Upper lobe of right lung (tissue), 1 donor: Measurements from ENCODE around the gene GPR61. TPM values are rescaled to one million over a fixed set of nuclear protein-coding genes. Genes with fewer than 3 reads are reported as not detected.

Source experiments
- ATAC-seq: fragments of 200-7000 bp; cut with Tn5 transposase; one replicate; pipeline ENCODE4 v1.9.1; 2020; ENCODE audit warnings: mild to moderate bottlenecking, moderate library complexity
- DNase-seq: peaks from one replicate; pipeline ENCODE4 v3.0.0-alpha.2; 2020
- H3K27ac ChIP-seq: fragments of 200-600 bp; one replicate; pipeline ENCODE4 v1.8.0; 2022
- H3K27me3 ChIP-seq: fragments of 200-600 bp; one replicate; pipeline ENCODE4 v1.8.0; 2022; ENCODE audit warnings: mild to moderate bottlenecking
- H3K36me3 ChIP-seq: fragments of 200-600 bp; one replicate; pipeline ENCODE4 v1.8.0; 2022
- H3K4me1 ChIP-seq: fragments of 200-600 bp; one replicate; pipeline ENCODE4 v1.8.0; 2022
- H3K4me3 ChIP-seq: fragments of 200-600 bp; one replicate; pipeline ENCODE4 v1.8.0; 2022; ENCODE audit warnings: mild to moderate bottlenecking
- H3K9me3 ChIP-seq: fragments of 200-600 bp; one replicate; pipeline ENCODE4 v1.8.0; 2022
- intact Hi-C: fragments of 100-400 bp; cut with DNase I; formaldehyde crosslinking; loops from one replicate; pipeline ENCODE4 v1.11.0; 2022
- total RNA-seq: library from RNA; stranded (reverse); fragmentation: NEBNext Ultra II Directional; extraction: Animal tissue kit (Norgen Biotek cat#: 25700); gene quantifications from one replicate; pipeline ENCODE4 v1.2.1, GENCODE V29; 2021
- TF ChIP-seq, protein P1 (sequence below): fragments of 200-600 bp; IDR thresholded peaks from one replicate; pipeline ENCODE4 v1.8.0; 2022; ENCODE audit warnings: antibody characterized with exemption
- donor health status: DM: no; HTN: yes; CAD: no; lungs with severe emphysema.

GPR61 gene
- total RNA-seq, 1 donor from 2014 or later, result not detected

DNA sequence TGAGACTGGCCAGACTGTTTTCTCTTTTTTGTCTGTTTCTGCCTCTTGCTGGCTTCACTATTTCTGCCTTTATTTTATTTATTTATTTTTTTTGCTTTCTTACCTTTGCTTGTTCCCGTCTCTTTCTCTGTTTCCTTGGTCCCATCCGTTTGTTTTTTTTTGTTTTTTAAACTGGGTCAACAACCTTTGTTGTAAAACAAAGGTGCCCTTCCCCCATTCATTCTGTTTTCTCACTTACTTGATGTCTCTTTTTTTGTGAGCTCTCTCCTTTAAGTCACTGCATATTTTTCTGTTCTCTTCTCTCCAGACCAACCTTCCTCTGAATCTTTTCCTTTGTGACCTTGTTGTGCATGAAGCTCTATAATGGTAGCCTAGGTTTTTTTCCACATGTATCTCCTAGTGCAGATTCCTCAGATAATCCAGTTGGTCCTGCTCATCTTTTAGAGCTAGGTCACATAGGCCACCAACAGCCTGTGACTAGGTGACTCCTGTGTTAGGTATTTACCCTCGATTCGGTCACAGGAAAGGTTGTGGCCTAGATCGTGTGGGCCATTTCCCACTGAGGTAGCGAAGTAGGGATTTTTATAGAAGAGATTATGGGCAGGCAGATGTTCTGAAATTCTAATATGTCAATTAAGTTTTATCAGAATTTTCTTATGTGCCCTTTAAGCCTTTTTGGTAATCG is 24.7 kb downstream of the GPR61 start:
- Histone ChIP-seq H3K27me3 (no peaks in the 10 kb centered on the region), H3K36me3 (no peaks in the 10 kb centered on the region), H3K9me3 (no peaks in the 10 kb centered on the region), H3K4me1 (peaks cover 56% of the 10 kb centered on the region), H3K27ac (no peak overlapping the region), H3K4me3 (no peak overlapping the region)
- TF ChIP-seq, protein P1, sequence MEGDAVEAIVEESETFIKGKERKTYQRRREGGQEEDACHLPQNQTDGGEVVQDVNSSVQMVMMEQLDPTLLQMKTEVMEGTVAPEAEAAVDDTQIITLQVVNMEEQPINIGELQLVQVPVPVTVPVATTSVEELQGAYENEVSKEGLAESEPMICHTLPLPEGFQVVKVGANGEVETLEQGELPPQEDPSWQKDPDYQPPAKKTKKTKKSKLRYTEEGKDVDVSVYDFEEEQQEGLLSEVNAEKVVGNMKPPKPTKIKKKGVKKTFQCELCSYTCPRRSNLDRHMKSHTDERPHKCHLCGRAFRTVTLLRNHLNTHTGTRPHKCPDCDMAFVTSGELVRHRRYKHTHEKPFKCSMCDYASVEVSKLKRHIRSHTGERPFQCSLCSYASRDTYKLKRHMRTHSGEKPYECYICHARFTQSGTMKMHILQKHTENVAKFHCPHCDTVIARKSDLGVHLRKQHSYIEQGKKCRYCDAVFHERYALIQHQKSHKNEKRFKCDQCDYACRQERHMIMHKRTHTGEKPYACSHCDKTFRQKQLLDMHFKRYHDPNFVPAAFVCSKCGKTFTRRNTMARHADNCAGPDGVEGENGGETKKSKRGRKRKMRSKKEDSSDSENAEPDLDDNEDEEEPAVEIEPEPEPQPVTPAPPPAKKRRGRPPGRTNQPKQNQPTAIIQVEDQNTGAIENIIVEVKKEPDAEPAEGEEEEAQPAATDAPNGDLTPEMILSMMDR, result no peak
- ATAC-seq (no peak), DNase-seq (no peak)
- intact Hi-C loops, result no loop called here

DNA sequence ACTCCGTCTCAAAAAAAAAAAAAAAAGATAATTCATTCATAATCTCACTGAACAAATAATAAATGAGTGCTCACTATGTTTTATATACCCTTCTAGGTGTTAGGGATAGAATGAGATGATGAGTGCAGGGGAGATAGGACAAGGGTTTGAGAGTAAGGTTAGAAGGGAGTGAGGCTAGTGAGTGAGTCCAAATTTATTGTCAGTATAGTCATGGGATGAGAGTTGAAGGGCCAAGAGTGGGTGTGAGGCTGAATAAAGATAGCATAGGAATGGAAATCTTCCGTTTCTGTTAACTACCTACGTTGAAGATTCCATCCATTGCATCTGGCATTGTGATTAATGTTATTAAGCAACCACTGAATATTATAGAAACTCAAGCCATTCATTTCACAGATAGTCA is 25.6 kb downstream of the GPR61 start:
- ATAC-seq, result no peak

DNA sequence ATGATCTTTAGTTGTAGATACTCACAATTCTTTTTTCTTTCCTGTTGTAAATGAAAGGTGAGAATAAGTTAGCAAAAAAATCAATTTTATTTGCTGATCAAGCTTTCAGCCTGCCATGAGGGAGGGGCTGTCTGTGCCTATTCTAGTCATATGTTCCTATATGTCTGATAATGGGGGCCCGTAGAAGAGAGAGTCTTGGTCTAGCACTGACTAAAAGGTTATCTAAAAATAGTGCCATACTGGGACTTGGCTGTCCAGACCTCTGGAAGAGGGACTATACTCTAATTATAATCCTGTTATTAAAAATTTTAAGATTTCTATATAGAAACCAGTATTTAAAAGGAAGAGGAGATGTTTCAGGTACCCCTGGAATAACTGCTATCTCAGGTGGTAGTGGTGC is 27.3 kb downstream of the GPR61 start:
- H3K4me3 ChIP-seq, result no peak overlapping the region
- intact Hi-C loops, result no loop called here

More for the DNA sequence above, 25.6 kb downstream of the GPR61 start:
- Histone ChIP-seq H3K4me3 (no peak overlapping the region), H3K9me3 (no peaks in the 10 kb centered on the region), H3K27me3 (no peaks in the 10 kb centered on the region), H3K4me1 (peaks cover 62% of the 10 kb centered on the region), H3K27ac (no peak overlapping the region), H3K36me3 (no peaks in the 10 kb centered on the region)
- TF ChIP-seq, protein P1, result no peak
- DNase-seq, result no peak
- intact Hi-C loops, result no loop called here

DNA sequence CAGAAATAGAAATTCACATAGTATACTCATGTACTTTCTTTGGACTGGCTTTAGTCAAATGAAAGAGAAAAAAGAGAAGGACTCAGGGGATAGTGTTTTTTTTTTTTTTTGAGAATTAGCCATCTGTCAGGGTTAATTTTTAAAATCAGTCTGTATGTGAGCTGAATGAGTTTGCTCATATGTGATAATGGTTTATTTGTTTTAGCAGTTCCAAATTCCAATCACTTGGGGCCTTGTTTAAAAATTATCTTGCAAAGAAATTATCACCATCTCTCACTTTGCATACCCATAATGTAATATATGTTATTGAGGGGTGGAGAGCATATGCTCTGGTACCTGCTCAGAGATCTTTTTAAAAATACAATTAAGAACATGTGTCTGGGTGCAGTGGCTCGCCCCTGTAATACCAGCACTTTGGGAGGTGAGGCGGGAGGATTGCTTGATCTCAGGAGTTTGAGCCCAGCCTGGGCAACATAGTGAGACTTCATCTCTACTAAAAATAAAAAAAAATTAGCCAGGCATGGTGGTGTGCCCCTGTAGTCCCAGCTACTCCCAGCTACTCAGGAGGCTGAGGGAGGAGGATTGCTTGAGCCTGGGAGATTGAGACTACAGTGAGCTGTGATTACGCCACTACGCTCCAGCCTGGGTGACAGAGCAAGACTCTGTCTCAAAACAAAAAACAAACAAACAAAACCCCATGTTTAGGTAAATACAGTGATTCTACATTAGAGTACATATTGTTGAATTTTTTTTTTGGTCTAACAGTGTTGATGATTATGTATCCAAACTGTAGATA is 28.4 kb downstream of the GPR61 start:
- no peaks in the 10 kb centered on the region for H3K27me3 ChIP-seq
- H3K27ac ChIP-seq, result no peak overlapping the region
- no peak overlapping the region for H3K4me3 ChIP-seq
- peaks cover 54% of the 10 kb centered on the region for H3K4me1 ChIP-seq
- TF ChIP-seq, protein P1, result no peak
- H3K9me3 ChIP-seq, result no peaks in the 10 kb centered on the region
- intact Hi-C loops, result no loop called here
- ATAC-seq (no peak), DNase-seq (no peak)
- no peaks in the 10 kb centered on the region for H3K36me3 ChIP-seq

More for the DNA sequence above, 27.3 kb downstream of the GPR61 start:
- Histone ChIP-seq H3K27me3 (no peaks in the 10 kb centered on the region), H3K36me3 (no peaks in the 10 kb centered on the region), H3K27ac (no peak overlapping the region), H3K9me3 (no peaks in the 10 kb centered on the region), H3K4me1 (peaks cover 59% of the 10 kb centered on the region)
- ATAC-seq, result no peak
- TF ChIP-seq, protein P1, result no peak
- DNase-seq, result no peak

DNA sequence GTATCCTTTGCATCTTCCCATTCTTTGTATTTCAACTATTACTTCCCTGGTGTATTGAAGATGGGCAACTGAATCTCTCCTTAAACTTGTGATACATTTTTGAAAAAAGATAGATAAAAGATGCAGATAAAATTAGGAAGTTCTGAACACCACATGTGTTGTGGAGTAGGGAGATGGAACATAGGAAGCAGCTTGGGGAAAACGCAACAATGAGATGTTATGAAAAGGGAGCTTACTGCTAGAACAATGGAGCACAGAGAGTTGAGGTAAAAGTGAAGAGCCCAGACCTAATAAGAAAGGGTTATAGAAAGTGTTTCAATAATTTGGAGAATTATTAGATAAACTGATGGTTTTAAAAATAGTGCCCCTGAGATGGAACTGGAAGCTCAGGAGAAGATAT is 29.7 kb downstream of the GPR61 start:
- Histone ChIP-seq H3K27me3 (no peaks in the 10 kb centered on the region), H3K36me3 (no peaks in the 10 kb centered on the region), H3K4me3 (no peak overlapping the region), H3K9me3 (no peaks in the 10 kb centered on the region), H3K27ac (no peak overlapping the region), H3K4me1 (peaks cover 55% of the 10 kb centered on the region)
- no peak for DNase-seq
- ATAC-seq, result no peak
- TF ChIP-seq, protein P1, result no peak
- intact Hi-C loops, result no loop called here
